Esophagus squamous epithelium (tissue), 4 donors: Measurements from ENCODE around the gene RPL3.

Experiments
- CTCF ChIP-seq, 6 experiments: fragments of 450-650 bp in 4 of 6; fragments of 200-600 bp in 2 of 6; sonication (generic) in 2 of 6; IDR thresholded peaks; one replicate each; pipeline ENCODE4 v1.5.1; 2016 to 2019; ENCODE audit warnings: antibody characterized with exemption in 6 of 6, mild to moderate bottlenecking in 4 of 6, moderate library complexity in 4 of 6
- POLR2A ChIP-seq, 4 donors: fragments of 450-650 bp; IDR thresholded peaks; one replicate each; pipeline ENCODE4 v1.6.1; 2017; ENCODE audit warnings: antibody characterized with exemption in 4 of 4, mild to moderate bottlenecking in 4 of 4, moderate library complexity in 3 of 4

- TF ChIP-seq POLR2A (IDR thresholded peaks at IDR 0.05) (no peak), CTCF (IDR thresholded peaks at IDR 0.05) (no peak)
Observed at GRCh38 chr22:39309881-39310714, 9.3 kb downstream of the RPL3 start.
